GM23248 (cell line): ENCODE results near the gene SLC4A5. TPM values are rescaled to one million over a fixed set of nuclear protein-coding genes. Genes with fewer than 3 reads are reported as not detected.

ENCODE experiments used
- DNase-seq: peaks from one replicate; pipeline ENCODE4 v3.0.0-alpha.2; 2015
- H2AFZ ChIP-seq: fragments of 200-600 bp; sonication (generic); 2 replicates; pipeline ENCODE4 v1.6.1; 2016; ENCODE audit warnings: antibody characterized with exemption
- H3F3A ChIP-seq: fragments of 200-600 bp; sonication (generic); 2 replicates; pipeline ENCODE4 v1.6.1; 2016; ENCODE audit warnings: mild to moderate bottlenecking, antibody characterized with exemption, mixed run types; ENCODE audit not compliant: insufficient read depth
- H3K27ac ChIP-seq: fragments of 200-600 bp; sonication (generic); 2 replicates; pipeline ENCODE4 v1.5.1; 2016; ENCODE audit warnings: mild to moderate bottlenecking
- H3K27me3 ChIP-seq: fragments of 200-600 bp; sonication (generic); replicated peaks from 2 replicates; pipeline ENCODE4 v1.6.1; 2016; ENCODE audit warnings: mild to moderate bottlenecking; ENCODE audit not compliant: insufficient read depth
- H3K36me3 ChIP-seq: fragments of 200-600 bp; sonication (generic); 2 replicates; pipeline ENCODE4 v1.6.1; 2016; ENCODE audit warnings: low read depth, mild to moderate bottlenecking
- H3K4me1 ChIP-seq: fragments of 200-600 bp; sonication (generic); 2 replicates; pipeline ENCODE4 v1.6.1; 2016; ENCODE audit warnings: mild to moderate bottlenecking; ENCODE audit not compliant: insufficient read depth
- H3K4me2 ChIP-seq: fragments of 200-600 bp; sonication (generic); one replicate; pipeline ENCODE4 v1.6.1; 2016; ENCODE audit warnings: mild to moderate bottlenecking; ENCODE audit not compliant: unreplicated experiment
- H3K4me3 ChIP-seq: fragments of 200-600 bp; sonication (generic); 2 replicates; pipeline ENCODE4 v1.5.1; 2016; ENCODE audit warnings: mild to moderate bottlenecking
- H3K79me2 ChIP-seq: fragments of 200-600 bp; sonication (generic); 2 replicates; pipeline ENCODE4 v1.6.1; 2016; ENCODE audit warnings: mild to moderate bottlenecking; ENCODE audit not compliant: insufficient read depth
- H3K9ac ChIP-seq: fragments of 200-600 bp; sonication (generic); 2 replicates; pipeline ENCODE4 v1.6.1; 2016; ENCODE audit warnings: mild to moderate bottlenecking
- H3K9me2 ChIP-seq: fragments of 200-600 bp; sonication (generic); 2 replicates; pipeline ENCODE4 v1.6.1; 2016; ENCODE audit warnings: mixed run types, mild to moderate bottlenecking, moderate library complexity; ENCODE audit not compliant: insufficient read depth
- H3K9me3 ChIP-seq: fragments of 200-600 bp; sonication (generic); one replicate; pipeline ENCODE4 v1.6.1; 2017; ENCODE audit warnings: low read depth
- H4K20me1 ChIP-seq: fragments of 200-600 bp; sonication (generic); 2 replicates; pipeline ENCODE4 v1.6.0; 2016; ENCODE audit not compliant: insufficient read depth
- EZH2 ChIP-seq: fragments of 200-600 bp; sonication (generic); IDR thresholded peaks from 2 replicates; pipeline ENCODE4 v1.6.1; 2018; ENCODE audit warnings: antibody characterized with exemption, mild to moderate bottlenecking; ENCODE audit not compliant: insufficient read depth, poor library complexity, severe bottlenecking
- EZH2phosphoT487 ChIP-seq: fragments of 200-600 bp; sonication (generic); IDR thresholded peaks from 2 replicates; pipeline ENCODE4 v1.6.1; 2018; ENCODE audit warnings: antibody characterized with exemption, moderate library complexity, mild to moderate bottlenecking, low read depth; ENCODE audit not compliant: insufficient read depth
- WGBS, 2 experiments: methylation state at CpG; one replicate each; pipeline ENCODE4 v1.1.6; 2015 to 2017; ENCODE audit warnings: low lambda C conversion rate in 2 of 2, low coverage in 1 of 2; ENCODE audit errors: missing lambda C conversion rate in 2 of 2; 5-methylcytosine and 5-hydroxymethylcytosine counted together
- in situ Hi-C: fragments of 300-500 bp; cut with MboI; formaldehyde crosslinking; loops from 2 replicates; pipeline ENCODE4 v1.15.0; 2020
- polyA plus RNA-seq: library from polyadenylated mRNA; unstranded; fragments of >200 nt; fragmentation: Nextera tagmentation; extraction: Ambion mirVana; gene quantifications from 2 replicates; pipeline ENCODE4 v1.2.1, GENCODE V29; 2016
- total RNA-seq: library from RNA; depleted of rRNA; stranded (reverse); fragments of >200 nt; shearing (Covaris generic); gene quantifications from 2 replicates; pipeline ENCODE4 v1.2.3, GENCODE V29; 2014

Gene SLC4A5
- total and polyA plus RNA-seq, 2 experiments from 2014 or later, result 0.32 to 0.35 TPM

GRCh38 chr2:74328573-74328972, 14.6 kb downstream of the SLC4A5 start:
- Histone ChIP-seq H3K79me2 (no peaks in the 10 kb centered on the region), H3K9me2 (no peaks in the 10 kb centered on the region), H3K4me3 (no peak overlapping the region), H4K20me1 (no peaks in the 10 kb centered on the region), H3K36me3 (no peaks in the 10 kb centered on the region), H3F3A (no peaks in the 10 kb centered on the region), H3K4me2 (no peak overlapping the region), H3K9ac (no peak overlapping the region), H2AFZ (no peak overlapping the region), H3K9me3 (no peaks in the 10 kb centered on the region), H3K27ac (no peak overlapping the region), H3K4me1 (no peaks in the 10 kb centered on the region), H3K27me3 (no peaks in the 10 kb centered on the region)
- no peak for TF ChIP-seq EZH2
- TF ChIP-seq EZH2phosphoT487, result no peak
- WGBS, 2 experiments, result 44 to 65% methylated on average over 2 of the region's 2 CpGs
- in situ Hi-C loops, result no loop called here
- DNase-seq, result no peak

DNA sequence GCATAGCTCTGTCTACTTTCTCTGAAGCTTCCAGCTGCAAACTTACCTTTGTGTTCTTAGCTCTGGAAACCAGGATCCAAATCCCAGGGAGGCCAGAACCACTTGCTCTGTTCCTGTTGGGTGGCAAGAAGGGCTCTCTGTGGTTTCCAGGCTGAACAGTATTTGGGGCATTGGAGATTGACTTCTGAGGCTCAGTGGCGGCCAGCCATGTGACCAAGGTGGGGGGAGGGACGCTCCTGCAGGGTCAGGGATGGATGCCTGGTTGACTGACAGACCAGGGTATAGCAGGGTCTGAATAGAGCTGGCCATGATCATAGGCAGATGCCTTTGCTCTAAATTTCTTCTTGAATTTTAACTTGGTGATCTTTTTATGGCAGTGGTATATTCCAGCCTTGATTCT, 15.1 kb downstream of the SLC4A5 start:
- WGBS, 2 experiments, result 89 to 94% methylated on average over 2 of the region's 2 CpGs
- Histone ChIP-seq H4K20me1 (no peaks in the 10 kb centered on the region), H3K27ac (no peak overlapping the region), H3K9me3 (no peaks in the 10 kb centered on the region), H3K9ac (no peak overlapping the region), H3K4me1 (no peaks in the 10 kb centered on the region), H3K9me2 (no peaks in the 10 kb centered on the region), H3K4me3 (no peak overlapping the region), H3K79me2 (no peaks in the 10 kb centered on the region), H3K27me3 (no peaks in the 10 kb centered on the region), H3F3A (no peaks in the 10 kb centered on the region), H3K4me2 (no peak overlapping the region), H2AFZ (no peak overlapping the region), H3K36me3 (no peaks in the 10 kb centered on the region)
- no peak for DNase-seq
- TF ChIP-seq EZH2 (no peak), EZH2phosphoT487 (no peak)
- in situ Hi-C loops, result no loop called here

DNA sequence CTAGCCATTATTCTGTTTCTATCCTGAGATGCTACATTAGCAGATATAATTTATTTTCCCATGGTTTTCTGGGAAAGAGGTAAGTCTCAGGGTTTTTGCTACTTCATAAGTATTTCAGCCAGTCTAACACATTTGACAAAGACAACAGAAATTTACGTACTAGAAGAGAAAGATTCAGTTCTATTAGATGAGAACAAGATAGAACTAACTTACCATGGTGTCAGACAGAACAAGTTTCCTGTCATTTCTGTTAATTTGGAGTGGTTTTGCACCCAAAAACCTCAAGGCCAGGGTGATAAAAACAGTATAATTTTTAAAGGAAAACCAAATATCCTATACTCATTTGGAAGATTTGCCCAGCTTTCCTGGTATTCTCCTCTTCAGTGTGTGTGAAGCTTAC, 15.6 kb downstream of the SLC4A5 start:
- no peak overlapping the region for H3K27ac ChIP-seq
- no peaks in the 10 kb centered on the region for H3K79me2 ChIP-seq
- no peaks in the 10 kb centered on the region for H3K36me3 ChIP-seq
- no peak overlapping the region for H3K9ac ChIP-seq
- no peak overlapping the region for H3K4me3 ChIP-seq
- H3F3A ChIP-seq, result no peaks in the 10 kb centered on the region
- H3K27me3 ChIP-seq, result no peaks in the 10 kb centered on the region
- no peak for DNase-seq
- WGBS, 2 experiments, result 79 to 83% methylated on average over 1 of the region's 1 CpG
- no peaks in the 10 kb centered on the region for H3K4me1 ChIP-seq
- no peak overlapping the region for H2AFZ ChIP-seq
- H4K20me1 ChIP-seq, result no peaks in the 10 kb centered on the region
- no peaks in the 10 kb centered on the region for H3K9me3 ChIP-seq
- no peak overlapping the region for H3K4me2 ChIP-seq
- in situ Hi-C loops, result no loop called here
- TF ChIP-seq EZH2phosphoT487 (no peak), EZH2 (no peak)
- no peaks in the 10 kb centered on the region for H3K9me2 ChIP-seq

DNA sequence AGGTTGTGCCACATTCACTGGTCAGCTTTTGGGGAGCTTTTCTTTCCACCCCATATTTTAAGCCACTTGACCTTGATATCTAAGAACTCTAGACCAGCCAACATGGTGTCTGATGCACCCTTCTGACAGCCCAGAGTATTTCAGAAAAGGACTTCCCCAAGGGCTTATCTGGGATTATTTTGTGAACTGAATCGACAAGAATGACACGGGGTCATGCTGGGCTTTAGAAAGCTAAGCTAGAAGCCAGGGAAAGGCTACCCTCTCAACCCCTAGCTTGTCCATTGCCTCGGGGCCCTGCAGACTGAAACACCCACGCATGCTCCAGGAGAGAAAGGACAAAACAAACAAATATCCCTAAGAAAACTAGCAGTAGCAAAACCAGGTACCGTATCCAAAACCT, 16.0 kb downstream of the SLC4A5 start:
- no peaks in the 10 kb centered on the region for H3K27me3 ChIP-seq
- DNase-seq, result no peak
- H3K79me2 ChIP-seq, result no peaks in the 10 kb centered on the region
- 83 to 86% methylated on average over 5 of the region's 5 CpGs for WGBS, 2 experiments
- no peak overlapping the region for H3K9ac ChIP-seq
- no peaks in the 10 kb centered on the region for H3F3A ChIP-seq
- H3K9me3 ChIP-seq, result no peaks in the 10 kb centered on the region
- no peak overlapping the region for H3K4me2 ChIP-seq
- TF ChIP-seq EZH2 (no peak), EZH2phosphoT487 (no peak)
- H3K4me3 ChIP-seq, result no peak overlapping the region
- no peaks in the 10 kb centered on the region for H3K4me1 ChIP-seq
- H3K36me3 ChIP-seq, result no peaks in the 10 kb centered on the region
- H2AFZ ChIP-seq, result no peak overlapping the region
- no peak overlapping the region for H3K27ac ChIP-seq
- H3K9me2 ChIP-seq, result no peaks in the 10 kb centered on the region
- H4K20me1 ChIP-seq, result no peaks in the 10 kb centered on the region
- in situ Hi-C loops, result no loop called here

- H3K4me3 ChIP-seq, result no peak overlapping the region
- no peak for DNase-seq
- H3K27me3 ChIP-seq, result no peaks in the 10 kb centered on the region
- no peak overlapping the region for H2AFZ ChIP-seq
- no peaks in the 10 kb centered on the region for H3K79me2 ChIP-seq
- WGBS, 2 experiments, result 68 to 75% methylated on average over 1 to 2 of the region's 2 CpGs
- in situ Hi-C loops, result no loop called here
- no peak overlapping the region for H3K4me2 ChIP-seq
- no peak overlapping the region for H3K27ac ChIP-seq
- H3K9me3 ChIP-seq, result no peaks in the 10 kb centered on the region
- no peak overlapping the region for H3K9ac ChIP-seq
- H3K9me2 ChIP-seq, result no peaks in the 10 kb centered on the region
- H3F3A ChIP-seq, result no peaks in the 10 kb centered on the region
- TF ChIP-seq EZH2 (no peak), EZH2phosphoT487 (no peak)
- H3K36me3 ChIP-seq, result no peaks in the 10 kb centered on the region
- H3K4me1 ChIP-seq, result no peaks in the 10 kb centered on the region
- H4K20me1 ChIP-seq, result no peaks in the 10 kb centered on the region
Measured at GRCh38 chr2:74325815-74326214, 17.4 kb downstream of the SLC4A5 start.
